ENCODE measurements around the gene MESP2.

- TF ChIP-seq CTCF (conservative IDR thresholded peaks at IDR 0.05 in 1 of 2, IDR thresholded peaks at IDR 0.05 in 1 of 2; ENCODE audit: low read depth in 1 of 2, low read length in 2 of 2) (no peak), EZH2 (IDR thresholded peaks at IDR 0.05; ENCODE audit: low read length, missing control alignments) (no peak)
Observed at GRCh38 chr15:89785064-89785773, 9.1 kb downstream of the MESP2 start.
